ENCODE measurements around the gene CSPG4.

CSPG4 gene

DNA sequence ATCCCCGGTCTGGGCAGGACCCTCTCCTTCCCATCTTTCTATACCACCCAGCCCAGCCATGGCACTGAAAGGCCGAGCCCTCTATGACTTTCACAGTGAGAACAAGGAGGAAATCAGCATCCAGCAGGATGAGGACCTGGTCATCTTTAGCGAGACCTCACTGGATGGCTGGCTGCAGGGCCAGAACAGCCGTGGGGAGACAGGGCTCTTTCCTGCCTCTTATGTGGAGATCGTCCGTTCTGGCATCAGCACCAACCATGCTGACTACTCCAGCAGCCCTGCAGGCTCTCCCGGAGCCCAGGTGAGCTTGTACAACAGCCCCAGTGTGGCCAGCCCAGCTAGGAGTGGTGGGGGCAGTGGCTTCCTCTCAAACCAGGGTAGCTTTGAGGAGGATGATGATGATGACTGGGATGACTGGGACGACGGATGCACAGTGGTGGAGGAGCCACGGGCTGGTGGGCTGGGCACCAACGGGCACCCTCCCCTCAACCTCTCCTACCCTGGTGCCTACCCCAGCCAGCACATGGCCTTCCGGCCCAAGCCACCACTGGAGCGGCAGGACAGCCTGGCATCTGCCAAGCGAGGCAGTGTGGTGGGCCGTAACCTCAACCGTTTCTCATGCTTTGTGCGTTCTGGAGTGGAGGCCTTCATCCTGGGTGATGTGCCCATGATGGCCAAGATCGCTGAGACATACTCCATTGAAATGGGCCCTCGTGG lies 63.4 kb downstream of the CSPG4 start:
- no peak overlapping the region for H3K4me3 ChIP-seq (ENCODE audit: low read depth in 1 of 2, low read length in 2 of 2)

DNA sequence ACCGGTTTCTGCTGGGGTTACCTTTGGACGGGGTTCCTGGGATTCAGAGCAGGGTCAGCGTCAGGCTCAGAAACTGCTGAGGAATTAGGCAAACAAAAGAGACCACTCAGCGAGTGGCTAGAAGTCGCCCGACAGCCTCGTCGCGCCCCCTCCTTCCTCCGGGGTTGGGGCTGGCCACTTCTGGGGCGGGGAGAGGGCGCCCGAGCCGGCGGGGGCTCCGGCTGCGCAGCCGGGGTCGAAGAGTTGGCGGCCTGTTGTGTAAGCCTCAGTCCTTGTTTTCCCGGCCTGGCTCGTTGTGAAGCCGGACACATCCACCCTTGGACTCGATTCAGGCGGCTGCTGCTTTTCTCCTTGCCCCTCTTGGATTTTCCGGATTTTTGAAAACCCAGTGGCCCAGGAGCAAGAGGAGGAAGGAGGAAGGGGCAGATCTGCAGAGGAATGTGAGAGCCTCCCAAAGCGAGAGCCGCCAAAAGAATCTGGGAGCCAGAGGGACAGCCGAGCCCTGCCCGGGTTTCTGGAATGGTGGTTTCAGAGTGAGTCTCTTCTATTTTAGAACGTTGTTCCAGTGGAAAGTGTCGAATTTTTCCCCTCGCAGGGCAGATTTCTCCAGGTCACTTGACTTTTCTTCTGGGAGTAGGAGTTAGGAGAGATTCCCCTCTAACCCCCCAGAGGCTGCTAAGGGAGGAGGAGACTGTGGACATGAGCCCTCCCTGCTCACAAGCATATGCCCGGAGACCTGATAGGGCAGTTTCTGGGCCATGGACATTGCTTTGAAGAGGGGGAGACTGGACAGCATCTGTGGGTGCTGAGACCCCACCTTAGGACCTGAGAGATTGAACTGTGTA lies 64.3 kb downstream of the CSPG4 start:
- no peak for DNase-seq
- Histone ChIP-seq H3K4me1 (ENCODE audit: insufficient read depth, low read length) (peaks cover 16% of the 10 kb centered on the region), H2AFZ (ENCODE audit: low read depth, low read length) (peak overlapping the region; percentile 94)

More for the DNA sequence above, 63.4 kb downstream of the CSPG4 start:
- no peak overlapping the region for H3K9ac ChIP-seq (ENCODE audit: low read depth, low read length)
- TF ChIP-seq, protein P1, sequence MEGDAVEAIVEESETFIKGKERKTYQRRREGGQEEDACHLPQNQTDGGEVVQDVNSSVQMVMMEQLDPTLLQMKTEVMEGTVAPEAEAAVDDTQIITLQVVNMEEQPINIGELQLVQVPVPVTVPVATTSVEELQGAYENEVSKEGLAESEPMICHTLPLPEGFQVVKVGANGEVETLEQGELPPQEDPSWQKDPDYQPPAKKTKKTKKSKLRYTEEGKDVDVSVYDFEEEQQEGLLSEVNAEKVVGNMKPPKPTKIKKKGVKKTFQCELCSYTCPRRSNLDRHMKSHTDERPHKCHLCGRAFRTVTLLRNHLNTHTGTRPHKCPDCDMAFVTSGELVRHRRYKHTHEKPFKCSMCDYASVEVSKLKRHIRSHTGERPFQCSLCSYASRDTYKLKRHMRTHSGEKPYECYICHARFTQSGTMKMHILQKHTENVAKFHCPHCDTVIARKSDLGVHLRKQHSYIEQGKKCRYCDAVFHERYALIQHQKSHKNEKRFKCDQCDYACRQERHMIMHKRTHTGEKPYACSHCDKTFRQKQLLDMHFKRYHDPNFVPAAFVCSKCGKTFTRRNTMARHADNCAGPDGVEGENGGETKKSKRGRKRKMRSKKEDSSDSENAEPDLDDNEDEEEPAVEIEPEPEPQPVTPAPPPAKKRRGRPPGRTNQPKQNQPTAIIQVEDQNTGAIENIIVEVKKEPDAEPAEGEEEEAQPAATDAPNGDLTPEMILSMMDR (IDR thresholded peaks at IDR 0.05; ENCODE audit: borderline replicate concordance, extremely low read depth, low read length, poor library complexity, severe bottlenecking) = no peak
- TF ChIP-seq EZH2 (IDR thresholded peaks at IDR 0.05; ENCODE audit: borderline replicate concordance, low read depth, low read length, severe bottlenecking) = no peak
- no peaks in the 10 kb centered on the region for H3K79me2 ChIP-seq (ENCODE audit: insufficient read depth, low read length)
- peaks cover 16% of the 10 kb centered on the region for H3K4me1 ChIP-seq (ENCODE audit: insufficient read depth, low read length)
- H3K27ac ChIP-seq (ENCODE audit: low read length) = no peak overlapping the region
- no peaks in the 10 kb centered on the region for H3K9me3 ChIP-seq (ENCODE audit: insufficient read depth, low read length, severe bottlenecking)
- H3K36me3 ChIP-seq (ENCODE audit: insufficient read depth, low read length) = no peaks in the 10 kb centered on the region
- no peaks in the 10 kb centered on the region for H4K20me1 ChIP-seq (ENCODE audit: insufficient read depth, low read length)
- DNase-seq (no peak), ATAC-seq (ENCODE audit: insufficient read depth, low read depth) (no peak)
- H2AFZ ChIP-seq (ENCODE audit: low read depth, low read length) = no peak overlapping the region
- peaks cover 11% of the 10 kb centered on the region for H3K27me3 ChIP-seq (ENCODE audit: insufficient read depth, low read length, poor library complexity)
- H3K4me2 ChIP-seq (ENCODE audit: insufficient read depth, low read length) = no peak overlapping the region

DNA sequence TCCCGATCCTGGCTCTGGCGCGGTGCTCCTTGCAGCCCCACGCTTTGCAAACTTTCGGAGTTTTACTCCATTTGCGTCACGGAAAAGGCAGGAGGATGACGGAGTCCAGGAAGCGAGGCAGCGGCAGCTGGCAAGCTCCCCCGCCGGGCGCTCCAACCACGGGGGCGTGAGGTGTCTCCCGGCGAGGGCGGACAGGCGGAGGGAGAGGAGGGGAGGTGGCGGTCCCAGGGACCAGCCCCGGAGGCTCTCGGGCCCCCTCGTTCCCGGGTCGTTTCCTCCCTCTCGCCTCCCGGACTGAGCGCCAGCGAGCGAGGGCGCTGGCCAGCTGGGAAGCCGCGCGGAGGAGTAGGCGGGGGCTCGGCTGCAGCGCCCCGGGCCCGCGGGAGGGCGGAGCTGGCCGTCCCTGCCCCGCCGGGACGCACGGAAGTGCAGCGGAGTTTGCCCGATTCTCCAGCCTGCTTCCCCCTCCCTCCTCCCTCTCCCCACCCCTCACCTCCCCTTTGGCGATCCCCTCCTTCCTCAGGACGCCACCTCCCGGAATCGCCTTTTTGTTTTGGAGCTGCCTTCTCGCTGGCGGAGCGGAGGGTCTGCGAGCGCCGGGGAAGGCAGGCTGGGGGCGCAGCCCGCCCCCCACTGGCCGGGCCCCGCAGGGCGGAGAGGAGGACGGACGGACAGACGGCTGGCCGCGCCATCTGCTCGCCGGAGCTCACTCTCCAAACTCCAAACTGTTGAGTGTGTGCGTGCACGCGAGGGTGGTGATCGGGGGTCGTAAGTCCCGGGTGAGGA lies 65.1 kb downstream of the CSPG4 start, which contains the start of gene SNX33:
TSS of gene SNX33 (plus strand) at position 543 of the 786 bp plus-strand sequence. CDS start 1,191 bp downstream, outside the sequence.
- Histone ChIP-seq H3K36me3 (ENCODE audit: insufficient read depth, low read length) (no peaks in the 10 kb centered on the region), H4K20me1 (ENCODE audit: insufficient read depth, low read length) (no peaks in the 10 kb centered on the region), H2AFZ (ENCODE audit: low read depth, low read length) (peak within 1 kb of the TSS; percentile 94), H3K27me3 (ENCODE audit: insufficient read depth, low read length, poor library complexity) (peaks cover 11% of the 10 kb centered on the region), H3K4me1 (ENCODE audit: insufficient read depth, low read length) (peaks cover 16% of the 10 kb centered on the region), H3K27ac (ENCODE audit: low read length) (peak within 1 kb of the TSS; percentile 56; the same call in 1 of the 2 replicates), H3K79me2 (ENCODE audit: insufficient read depth, low read length) (no peaks in the 10 kb centered on the region), H3K9ac (ENCODE audit: low read depth, low read length) (peak within 1 kb of the TSS; percentile 68), H3K4me3 (ENCODE audit: low read depth in 1 of 2, low read length in 2 of 2) (peak within 1 kb of the TSS; percentile 58 to 74; a peak in 3 of 4 replicates), H3K4me2 (ENCODE audit: insufficient read depth, low read length) (peak within 1 kb of the TSS; percentile 98), H3K9me3 (ENCODE audit: insufficient read depth, low read length, severe bottlenecking) (no peaks in the 10 kb centered on the region)
- ATAC-seq (ENCODE audit: insufficient read depth, low read depth) (peak; percentile 79), DNase-seq (peak; percentile 60)
- TF ChIP-seq, protein P1 (IDR thresholded peaks at IDR 0.05; ENCODE audit: borderline replicate concordance, extremely low read depth, low read length, poor library complexity, severe bottlenecking) = peak; percentile 55
- TF ChIP-seq EZH2 (IDR thresholded peaks at IDR 0.05; ENCODE audit: borderline replicate concordance, low read depth, low read length, severe bottlenecking) = no peak

More for the DNA sequence above, 64.3 kb downstream of the CSPG4 start:
- Histone ChIP-seq H3K27ac (ENCODE audit: low read length) (no peak overlapping the region), H3K36me3 (ENCODE audit: insufficient read depth, low read length) (no peaks in the 10 kb centered on the region), H3K79me2 (ENCODE audit: insufficient read depth, low read length) (no peaks in the 10 kb centered on the region), H3K4me3 (ENCODE audit: low read depth in 1 of 2, low read length in 2 of 2) (peak overlapping the region in 1 of 2 experiments; percentile 74; a peak in 3 of 4 replicates), H3K9ac (ENCODE audit: low read depth, low read length) (peak overlapping the region; percentile 68), H3K27me3 (ENCODE audit: insufficient read depth, low read length, poor library complexity) (peaks cover 11% of the 10 kb centered on the region), H4K20me1 (ENCODE audit: insufficient read depth, low read length) (no peaks in the 10 kb centered on the region), H3K4me2 (ENCODE audit: insufficient read depth, low read length) (peak overlapping the region; percentile 98), H3K9me3 (ENCODE audit: insufficient read depth, low read length, severe bottlenecking) (no peaks in the 10 kb centered on the region)
- TF ChIP-seq, protein P1 (IDR thresholded peaks at IDR 0.05; ENCODE audit: borderline replicate concordance, extremely low read depth, low read length, poor library complexity, severe bottlenecking) = no peak
- no peak for TF ChIP-seq EZH2 (IDR thresholded peaks at IDR 0.05; ENCODE audit: borderline replicate concordance, low read depth, low read length, severe bottlenecking)
- ATAC-seq (ENCODE audit: insufficient read depth, low read depth) = no peak

Measured in DND-41 (cell line).